GM18951 (cell line): ENCODE measurements around the gene SEMA3E.
"Not testable (repeated sequence)": the region's sequence is repeated elsewhere in the genome, so short reads cannot be mapped to it uniquely, and the experiment has no call there.

Experiments used
- POLR2A ChIP-seq: IDR thresholded peaks from 4 replicates; pipeline ENCODE4 v1.6.1; 2011; ENCODE audit warnings: mild to moderate bottlenecking; ENCODE audit not compliant: insufficient read length, insufficient read depth; ENCODE audit errors: extremely low read depth
- in situ Hi-C: fragments of 300-500 bp; cut with MboI; formaldehyde crosslinking; loops from one replicate; pipeline ENCODE4 v1.12.0; 2022; ENCODE audit warnings: low sequenced_read_pairs, mixed read lengths, inconsistent platforms; ENCODE audit not compliant: unreplicated experiment

The SEMA3E gene

GRCh38 chr7:83574616-83575015 is 74.3 kb downstream of the SEMA3E start:
- TF ChIP-seq POLR2A, result no peak
- in situ Hi-C loops, result no loop called here

GRCh38 chr7:83562960-83563359 is 86.0 kb downstream of the SEMA3E start:
- no peak for TF ChIP-seq POLR2A
- in situ Hi-C loops, result no loop called here

DNA sequence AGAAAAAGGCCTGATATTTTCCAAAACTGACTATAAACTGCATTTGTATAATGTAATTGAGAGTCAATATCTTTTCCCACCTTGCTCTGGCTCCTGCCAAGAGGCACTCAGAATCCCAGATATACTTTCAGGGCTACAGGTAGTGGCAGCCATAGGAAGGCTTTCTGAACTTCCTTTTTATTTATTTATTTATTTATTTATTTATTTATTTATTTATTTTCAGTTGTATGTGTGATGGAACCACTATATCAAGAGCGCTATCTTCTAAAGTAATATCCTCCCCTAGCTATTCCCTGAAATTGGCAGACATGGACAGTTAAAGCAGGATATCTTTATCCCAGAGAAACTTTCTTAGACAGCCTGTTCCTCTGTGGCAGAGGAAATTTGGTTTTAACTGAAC is 86.7 kb downstream of the SEMA3E start:
- no peak for TF ChIP-seq POLR2A
- in situ Hi-C loops, result no loop called here

- no peak for TF ChIP-seq POLR2A
- in situ Hi-C loops, result no loop called here
These were observed 89.1 kb downstream of the SEMA3E start for GRCh38 chr7:83559887-83560286.

DNA sequence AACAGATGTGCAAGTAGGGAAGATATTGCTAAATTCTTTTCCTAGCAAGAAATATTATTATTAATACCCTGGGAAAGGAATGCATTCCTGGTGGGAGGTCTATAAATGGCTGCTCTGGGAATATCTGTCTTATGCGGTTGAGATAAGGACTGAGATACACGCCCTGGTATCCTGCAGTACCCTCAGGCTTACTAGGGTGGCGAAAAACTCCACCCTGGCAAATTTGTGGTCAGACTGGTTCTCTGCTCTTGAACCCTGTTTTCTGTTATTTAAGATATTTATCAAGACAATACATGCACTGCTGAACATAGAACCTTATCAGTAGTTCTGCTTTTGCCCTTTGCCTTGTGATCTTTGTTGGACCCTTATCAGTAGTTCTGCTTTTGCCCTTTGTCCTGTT is 96.4 kb downstream of the SEMA3E start:
- in situ Hi-C loops, result not testable (repeated sequence)

GRCh38 chr7:83550100-83550499 is 98.8 kb downstream of the SEMA3E start:
- TF ChIP-seq POLR2A, result no peak

GRCh38 chr7:83548250-83548649 is 100.7 kb downstream of the SEMA3E start:
- in situ Hi-C loops, result no loop called here
- no peak for TF ChIP-seq POLR2A

More at GRCh38 chr7:83550100-83550499, 98.8 kb downstream of the SEMA3E start:
- in situ Hi-C loops, result no loop called here

DNA sequence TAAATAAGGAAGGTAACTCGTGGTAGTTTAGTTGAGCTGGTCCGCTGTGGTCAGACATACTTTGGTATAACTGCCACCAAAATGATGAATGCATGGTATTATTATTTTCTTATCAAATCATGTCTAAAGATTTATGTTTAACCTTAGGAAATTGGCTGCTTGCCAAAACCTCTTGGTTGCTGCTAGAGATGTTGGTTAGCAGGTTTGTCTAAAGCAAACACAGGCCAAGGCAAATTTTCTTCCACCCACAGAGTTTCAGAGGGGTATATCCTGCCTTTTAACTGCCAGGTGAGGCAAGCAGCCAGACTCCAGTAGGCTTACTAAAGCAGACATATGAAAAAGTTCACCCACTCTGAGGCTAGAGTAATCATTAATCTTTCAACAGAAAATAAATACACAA is 101.4 kb downstream of the SEMA3E start:
- TF ChIP-seq POLR2A, result no peak
- in situ Hi-C loops, result no loop called here

DNA sequence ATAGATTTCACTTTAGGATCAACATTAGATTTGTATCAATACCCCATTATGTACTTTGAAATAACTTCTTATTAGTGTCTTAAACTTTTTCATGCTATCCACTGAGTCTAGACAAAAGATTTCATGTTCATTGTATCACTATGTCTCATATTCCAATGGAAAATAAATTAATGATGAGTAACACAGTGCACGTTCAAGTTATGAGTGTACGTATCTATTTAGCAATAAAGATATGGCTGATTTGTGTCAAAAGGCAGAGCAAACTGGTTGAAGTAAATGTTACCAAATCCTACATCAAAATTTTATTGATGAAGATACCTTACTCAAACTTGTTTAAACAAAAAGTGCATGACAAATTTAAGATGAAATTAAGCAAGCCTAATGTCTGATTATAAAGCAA is 102.4 kb downstream of the SEMA3E start:
- no peak for TF ChIP-seq POLR2A
- in situ Hi-C loops, result no loop called here

DNA sequence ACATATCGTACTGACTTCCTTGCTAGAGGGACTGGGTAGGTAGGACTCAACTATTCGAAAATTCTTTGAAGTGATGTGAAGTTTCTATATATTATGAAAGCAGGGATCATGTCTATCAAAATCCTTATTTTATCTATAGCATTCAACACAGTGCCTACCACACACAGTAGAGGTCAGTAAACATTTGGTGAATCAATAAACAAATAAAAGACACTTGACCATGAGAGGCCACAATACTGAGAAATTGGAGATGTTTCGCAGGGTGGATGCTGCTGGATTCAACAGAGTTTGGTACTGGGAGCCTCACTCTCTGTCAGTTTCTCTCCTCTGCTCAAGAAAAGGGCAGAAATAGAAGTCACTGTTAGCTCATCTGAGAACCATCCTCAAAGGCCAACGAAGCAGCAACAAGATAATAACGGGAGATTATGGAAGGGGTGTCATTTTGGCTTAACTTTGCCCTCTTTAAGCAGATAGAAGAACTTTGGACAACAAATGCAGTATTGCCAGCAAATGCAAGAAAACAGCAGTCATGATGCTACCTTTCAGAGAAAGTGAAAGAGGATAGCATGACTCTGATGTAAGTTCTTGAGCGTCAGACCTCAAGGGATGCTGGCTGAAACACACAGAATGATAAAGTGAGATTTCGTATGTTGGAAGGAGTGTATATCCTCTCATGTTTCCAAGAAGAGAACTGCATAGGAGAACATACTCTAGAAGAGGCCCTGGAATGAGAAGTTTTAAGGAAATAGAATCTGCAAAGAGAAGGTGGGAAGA is 107.6 kb downstream of the SEMA3E start:
- in situ Hi-C loops, result no loop called here

DNA sequence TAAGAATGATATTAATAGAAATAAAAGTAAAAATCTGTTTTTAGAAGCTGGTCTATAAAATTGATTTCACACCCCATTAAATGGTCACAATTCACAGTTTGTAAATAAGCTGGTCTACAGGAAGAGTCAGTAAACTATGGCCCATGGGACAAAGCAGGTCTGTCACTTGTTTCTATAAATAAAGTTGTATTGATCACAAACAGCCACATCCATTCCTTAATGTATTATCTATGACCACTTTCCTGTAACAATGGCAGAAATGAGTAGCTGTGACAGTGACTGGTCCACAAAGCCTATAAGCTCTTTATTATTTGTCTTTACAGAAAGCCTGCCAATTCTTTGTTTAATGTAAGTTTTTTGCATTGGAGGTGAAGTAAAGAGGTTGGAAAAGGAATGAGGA is 114.5 kb downstream of the SEMA3E start:
- no peak for TF ChIP-seq POLR2A
- in situ Hi-C loops, result no loop called here

More for the DNA sequence above, 107.6 kb downstream of the SEMA3E start:
- TF ChIP-seq POLR2A, result no peak

DNA sequence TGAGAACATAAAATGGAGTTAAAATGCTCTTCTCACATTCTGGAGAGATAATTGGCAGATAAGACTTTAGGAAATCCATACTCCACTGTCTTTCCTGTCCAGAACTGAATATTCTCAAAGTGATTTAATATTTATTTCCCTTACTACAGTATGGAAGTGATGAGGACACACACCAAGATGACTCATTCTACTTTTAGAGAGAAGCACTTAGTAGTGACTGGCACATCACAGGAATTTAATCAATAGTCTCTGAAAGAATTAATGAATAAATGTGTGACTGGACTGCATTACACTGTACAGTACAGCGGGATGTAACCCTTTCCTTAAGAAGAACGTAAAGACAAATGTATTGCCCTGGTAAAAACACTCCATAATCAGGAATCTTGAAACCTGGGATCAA is 116.7 kb downstream of the SEMA3E start:
- in situ Hi-C loops, result no loop called here
- no peak for TF ChIP-seq POLR2A

DNA sequence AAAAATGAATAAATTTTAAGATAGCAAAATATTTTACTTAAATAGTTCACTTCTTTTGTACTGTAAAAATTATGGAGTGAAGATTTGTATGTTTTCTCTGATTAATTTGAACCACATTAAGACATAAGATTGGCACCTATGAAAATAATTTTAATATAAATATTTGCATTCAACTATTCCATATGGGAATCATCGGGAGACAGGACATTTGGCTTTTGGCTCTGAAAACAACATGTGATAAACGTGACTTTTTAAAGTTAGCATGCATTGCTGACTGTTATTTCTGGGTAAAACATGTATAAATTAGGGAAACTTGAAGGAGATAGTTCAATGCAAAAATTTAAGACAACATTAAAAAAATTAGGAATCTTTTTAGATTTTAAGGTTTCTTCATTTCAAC is 117.2 kb downstream of the SEMA3E start:
- TF ChIP-seq POLR2A, result no peak
- in situ Hi-C loops, result no loop called here

GRCh38 chr7:83528925-83529423 is 120.0 kb downstream of the SEMA3E start:
- no peak for TF ChIP-seq POLR2A
- in situ Hi-C loops, result no loop called here
